HepG2 (cell line): ENCODE results near the gene RPS2. TPM values are rescaled to one million over a fixed set of nuclear protein-coding genes. Genes with fewer than 3 reads are reported as not detected.

Experiments
- BORCS8-MEF2B ChIP-seq: sonication (generic); formaldehyde crosslinking; IDR thresholded peaks from 2 replicates; pipeline ENCODE4 v1.8.0; 2022; ENCODE audit warnings: mild to moderate bottlenecking, missing genetic modification reagents
- ELF1 ChIP-seq: sonication (generic); formaldehyde crosslinking; IDR thresholded peaks from 2 replicates; pipeline ENCODE4 v1.4.0; 2020; ENCODE audit warnings: missing genetic modification reagents
- ESRRA ChIP-seq: sonication (generic); formaldehyde crosslinking; IDR thresholded peaks from 2 replicates; pipeline ENCODE4 v1.5.1; 2020; ENCODE audit warnings: mild to moderate bottlenecking, low read depth, missing genetic modification reagents
- GABPA ChIP-seq, 2 experiments: IDR thresholded peaks; 2 replicates each; pipeline ENCODE4 v1.6.1; 2011 to 2016; ENCODE audit warnings: low read depth in 2 of 2, low read length in 1 of 2, missing biosample characterization in 1 of 2, missing genetic modification characterization in 1 of 2
- HDAC6 ChIP-seq: fragments of 200-600 bp; sonication (generic); IDR thresholded peaks from 2 replicates; pipeline ENCODE4 v1.7.0; 2017; ENCODE audit warnings: mild to moderate bottlenecking, antibody characterized with exemption, low read length, low read depth
- KDM4B ChIP-seq: sonication (generic); formaldehyde crosslinking; IDR thresholded peaks from 2 replicates; pipeline ENCODE4 v1.4.0; 2020; ENCODE audit warnings: missing genetic modification reagents
- NR3C1 ChIP-seq: sonication (generic); formaldehyde crosslinking; IDR thresholded peaks from 2 replicates; pipeline ENCODE4 v1.4.0; 2020; ENCODE audit warnings: missing genetic modification reagents
- RFX1 ChIP-seq: fragments of 450-650 bp; IDR thresholded peaks from 2 replicates; pipeline ENCODE4 v1.6.1; 2017
- SMC3 ChIP-seq: IDR thresholded peaks from 2 replicates; pipeline ENCODE4 v1.6.1; 2011; ENCODE audit warnings: low read length, improper control_type of control experiment
- SNAI1 ChIP-seq: sonication (generic); formaldehyde crosslinking; IDR thresholded peaks from 2 replicates; pipeline ENCODE4 v1.5.0; 2020; ENCODE audit warnings: mild to moderate bottlenecking, missing genetic modification reagents, borderline replicate concordance
- SP2 ChIP-seq: sonication (generic); formaldehyde crosslinking; IDR thresholded peaks from 2 replicates; pipeline ENCODE4 v1.5.1; 2020; ENCODE audit warnings: mild to moderate bottlenecking, missing genetic modification reagents
- TFAP4 ChIP-seq: sonication (generic); IDR thresholded peaks from 2 replicates; pipeline ENCODE4 v1.6.1; 2016; ENCODE audit warnings: low read depth, borderline replicate concordance
- ZFX ChIP-seq: sonication (generic); formaldehyde crosslinking; IDR thresholded peaks from 2 replicates; pipeline ENCODE4 v1.4.0; 2020; ENCODE audit warnings: mild to moderate bottlenecking, low read depth, missing genetic modification reagents, moderate library complexity
- ZNF101 ChIP-seq: sonication (generic); formaldehyde crosslinking; IDR thresholded peaks from 2 replicates; pipeline ENCODE4 v1.4.0; 2020; ENCODE audit warnings: mild to moderate bottlenecking, low read depth, missing genetic modification reagents, borderline replicate concordance
- ZNF18 ChIP-seq: sonication (generic); formaldehyde crosslinking; IDR thresholded peaks from 2 replicates; pipeline ENCODE4 v1.8.0; 2022; ENCODE audit warnings: mild to moderate bottlenecking, missing genetic modification reagents; ENCODE audit not compliant: insufficient replicate concordance
- ZNF280B ChIP-seq: sonication (generic); formaldehyde crosslinking; IDR thresholded peaks from 2 replicates; pipeline ENCODE4 v1.5.0; 2020; ENCODE audit warnings: missing genetic modification reagents, mild to moderate bottlenecking, borderline replicate concordance
- ZNF292 ChIP-seq: sonication (generic); formaldehyde crosslinking; IDR thresholded peaks from 2 replicates; pipeline ENCODE4 v1.8.1; 2022; ENCODE audit warnings: mild to moderate bottlenecking, low read depth, missing genetic modification reagents, borderline replicate concordance
- ZNF629 ChIP-seq: sonication (generic); formaldehyde crosslinking; conservative IDR thresholded peaks from 2 replicates; pipeline ENCODE4 v1.5.0; 2020; ENCODE audit warnings: missing genetic modification reagents
- ZNF687 ChIP-seq: sonication (generic); formaldehyde crosslinking; IDR thresholded peaks from 2 replicates; pipeline ENCODE4 v1.5.1; 2020; ENCODE audit warnings: mild to moderate bottlenecking, missing genetic modification reagents, moderate library complexity
- ZNF768 ChIP-seq: sonication (generic); formaldehyde crosslinking; IDR thresholded peaks from 2 replicates; pipeline ENCODE4 v1.4.0; 2020; ENCODE audit warnings: missing genetic modification reagents
- polyA plus RNA-seq, 8 experiments: library from polyadenylated mRNA; depleted of rRNA in 3 of 8; stranded (reverse) in 7 of 8; unstranded in 1 of 8; fragments of >200 nt; fragmentation: Illumina TruSeq in 4 of 8; extraction: Trizol in 4 of 8; gene quantifications; 2 replicates each; pipeline versions ENCODE4 v1.2.1 to v1.2.3, GENCODE V29; 2011 to 2016; ENCODE audit warnings: low read depth in 4 of 8, missing spikeins in 1 of 8, mixed read lengths in 1 of 8; ENCODE audit not compliant: insufficient read depth in 1 of 8
- total RNA-seq, 5 experiments: library from RNA; depleted of rRNA; stranded (reverse); fragments of >200 nt; fragmentation: Illumina TruSeq; extraction: Trizol; gene quantifications; 2 replicates each; pipeline ENCODE4 v1.2.3, GENCODE V29; 2016; ENCODE audit warnings: low read depth in 1 of 5

Gene RPS2
- total and polyA plus RNA-seq, 2 of the 13 experiments (the other 11 are each of a cell fraction or from before 2014, with no cell fraction given): 1,908 to 4,514 TPM

- TF ChIP-seq ZNF687 (CRISPR knock-in tag): peak; percentile 51
- TF ChIP-seq ELF1 (CRISPR knock-in tag): peak; percentile 59
- no peak for TF ChIP-seq ZNF292
- TF ChIP-seq BORCS8-MEF2B: no peak
- TF ChIP-seq SMC3: no peak
- no peak for TF ChIP-seq ESRRA (CRISPR knock-in tag)
- TF ChIP-seq ZNF629: no peak
- no peak for TF ChIP-seq ZNF280B (CRISPR knock-in tag)
- TF ChIP-seq ZFX (CRISPR knock-in tag): peak; percentile 46
- TF ChIP-seq KDM4B (CRISPR knock-in tag): no peak
- no peak for TF ChIP-seq HDAC6
- no peak for TF ChIP-seq ZNF101 (CRISPR knock-in tag)
- TF ChIP-seq SP2 (CRISPR knock-in tag): no peak
- no peak for TF ChIP-seq ZNF768 (CRISPR knock-in tag)
- TF ChIP-seq NR3C1 (CRISPR knock-in tag): no peak
- TF ChIP-seq SNAI1: no peak
- TF ChIP-seq ZNF18 (CRISPR knock-in tag): peak; percentile 25
- TF ChIP-seq TFAP4: no peak
- no peak for TF ChIP-seq GABPA (IDR thresholded peaks at IDR 0.05; ENCODE audit: low read depth, low read length)
- TF ChIP-seq GABPA (CRISPR knock-in tag; IDR thresholded peaks at IDR 0.05; ENCODE audit: low read depth): 0 out of 2 replicates have a peak, but pooled peaks have one; percentile 22
- TF ChIP-seq RFX1: no peak
Measured at GRCh38 chr16:1946495-1947368, 17.9 kb downstream of the RPS2 start (continued).
